ENCODE measurements around the gene TAF3. TPM values are rescaled to one million over a fixed set of nuclear protein-coding genes. Genes with fewer than 3 reads are reported as not detected.
A peak's percentile ranks its signal among the peaks of the same experiment; 100 is the strongest.

TAF3 gene
- total RNA-seq, 1 donor: 3.9 TPM

- TF ChIP-seq CTCF (IDR thresholded peaks at IDR 0.05; ENCODE audit: insufficient read depth, low read length): no peak
- DNase-seq (ENCODE audit: low read depth): no peak
- peak overlapping the region; percentile 45 for H3K4me3 ChIP-seq (ENCODE audit: low read depth, low read length)
Observed at GRCh38 chr10:8044908-8045725, 226.8 kb downstream of the TAF3 start.

GRCh38 chr10:8045726-8046494 is 227.6 kb downstream of the TAF3 start:
- no peak overlapping the region for H3K4me3 ChIP-seq (ENCODE audit: low read depth, low read length)
- no peak for DNase-seq (ENCODE audit: low read depth)
- no peak for TF ChIP-seq CTCF (IDR thresholded peaks at IDR 0.05; ENCODE audit: insufficient read depth, low read length)

DNA sequence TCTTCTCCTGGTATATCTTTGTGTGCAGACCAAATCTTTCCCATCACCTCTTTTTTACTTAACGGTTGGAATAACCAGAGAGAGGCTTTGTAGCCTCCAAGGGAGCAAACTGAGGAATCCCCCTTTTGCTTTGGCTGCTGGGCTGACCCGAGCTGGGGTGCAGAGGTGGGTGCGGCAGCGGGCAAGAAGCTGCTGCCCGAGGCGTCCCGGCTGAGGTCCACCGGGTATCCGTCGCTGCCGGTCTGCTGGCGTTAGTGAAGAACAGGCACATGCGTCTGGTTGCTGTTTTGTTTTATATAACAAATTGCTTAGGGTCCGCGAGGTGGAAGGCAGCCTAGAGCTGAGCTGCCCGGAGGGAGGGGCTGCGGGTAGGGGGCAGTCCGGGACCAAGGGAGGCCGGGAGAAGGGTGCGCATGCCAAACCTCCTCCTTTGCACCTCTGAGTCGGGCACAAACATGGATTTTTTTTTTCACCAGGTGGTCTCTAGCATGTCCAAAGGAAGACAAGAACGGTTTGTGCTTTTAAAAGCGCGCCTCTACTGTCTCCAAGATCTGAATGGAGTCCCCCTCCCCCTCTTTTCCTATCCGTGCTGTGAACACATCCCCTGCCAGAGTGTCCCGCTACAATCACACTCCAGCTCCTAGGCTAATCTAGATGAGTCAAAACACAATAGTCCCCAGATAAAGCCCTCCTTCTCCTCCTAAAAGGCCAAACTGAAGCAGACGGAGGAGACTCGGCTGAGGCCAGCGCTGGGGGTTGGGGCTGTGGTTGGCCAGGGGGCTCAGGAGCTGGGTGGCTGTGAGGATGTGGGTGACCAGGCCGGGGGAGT is 229.4 kb downstream of the TAF3 start:
- TF ChIP-seq CTCF (IDR thresholded peaks at IDR 0.05; ENCODE audit: insufficient read depth, low read length): no peak
- H3K4me3 ChIP-seq (ENCODE audit: low read depth, low read length): no peak overlapping the region
- DNase-seq (ENCODE audit: low read depth): no peak

GRCh38 chr10:8048281-8049008 is 230.1 kb downstream of the TAF3 start:
- H3K4me3 ChIP-seq (ENCODE audit: low read depth, low read length): no peak overlapping the region
- no peak for TF ChIP-seq CTCF (IDR thresholded peaks at IDR 0.05; ENCODE audit: insufficient read depth, low read length)
- DNase-seq (ENCODE audit: low read depth): no peak

- no peak for DNase-seq (ENCODE audit: low read depth)
- no peak for TF ChIP-seq CTCF (IDR thresholded peaks at IDR 0.05; ENCODE audit: insufficient read depth, low read length)
- peak overlapping the region; percentile 9 for H3K4me3 ChIP-seq (ENCODE audit: low read depth, low read length)
Observed at GRCh38 chr10:8049045-8049864, 230.9 kb downstream of the TAF3 start.
